ENCODE data around the gene RPP14.

RPP14 gene

GRCh38 chr3:58351920-58352319, 45.9 kb downstream of the RPP14 start:
- in situ Hi-C loops (cut with HindIII; ENCODE audit: low sequenced_read_pairs): no loop called here

GRCh38 chr3:58352626-58353025, 46.6 kb downstream of the RPP14 start:
- in situ Hi-C loops (cut with HindIII; ENCODE audit: low sequenced_read_pairs): no loop called here

- in situ Hi-C loops (cut with HindIII; ENCODE audit: low sequenced_read_pairs): no loop called here
These were observed 47.9 kb downstream of the RPP14 start for GRCh38 chr3:58353722-58354553.

GRCh38 chr3:58355179-58355578, 49.1 kb downstream of the RPP14 start:
- in situ Hi-C loops (cut with HindIII; ENCODE audit: low sequenced_read_pairs): no loop called here

GRCh38 chr3:58356054-58356453, 50.0 kb downstream of the RPP14 start:
- in situ Hi-C loops (cut with HindIII; ENCODE audit: low sequenced_read_pairs): no loop called here

DNA sequence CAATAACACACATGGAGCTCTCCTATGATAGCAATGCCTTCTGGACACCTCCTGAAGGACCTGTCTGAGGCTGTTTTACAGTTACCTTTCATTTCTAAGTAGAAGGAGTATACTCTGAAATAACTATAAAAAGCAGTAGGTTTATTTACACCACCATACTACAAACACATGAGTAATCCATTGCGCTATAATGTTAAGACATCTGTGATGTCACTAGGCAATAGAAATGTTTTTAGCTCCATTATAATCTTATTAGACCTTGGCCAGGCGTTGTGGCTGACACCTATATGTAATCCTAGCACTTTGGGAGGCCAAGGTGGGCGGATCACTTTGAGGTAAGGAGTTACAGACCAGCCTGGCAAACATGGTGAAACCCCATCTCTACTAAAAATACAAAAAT, 51.4 kb downstream of the RPP14 start:
- in situ Hi-C loops (cut with HindIII; ENCODE audit: low sequenced_read_pairs): no loop called here

GRCh38 chr3:58358092-58358491, 52.0 kb downstream of the RPP14 start:
- in situ Hi-C loops (cut with HindIII; ENCODE audit: low sequenced_read_pairs): no loop called here

DNA sequence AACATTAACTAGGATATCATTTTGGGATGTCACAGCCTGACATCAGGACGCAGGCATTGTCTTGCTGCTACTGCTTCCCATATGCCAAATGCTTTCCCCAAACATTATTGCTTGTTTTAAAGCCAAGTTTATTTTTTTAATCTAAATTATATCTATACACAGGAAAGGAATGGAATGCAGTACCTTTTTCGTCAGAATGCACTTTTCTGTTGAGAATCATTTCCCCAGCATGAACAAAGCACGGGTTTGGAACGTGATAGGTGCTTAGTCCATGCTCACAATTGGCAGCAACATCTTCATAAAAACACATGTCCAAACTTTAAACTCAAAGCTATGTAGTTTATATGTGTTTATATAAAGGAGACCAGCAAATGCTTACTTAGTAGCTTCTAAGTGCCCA, 52.8 kb downstream of the RPP14 start:
- in situ Hi-C loops (cut with HindIII; ENCODE audit: low sequenced_read_pairs): no loop called here

DNA sequence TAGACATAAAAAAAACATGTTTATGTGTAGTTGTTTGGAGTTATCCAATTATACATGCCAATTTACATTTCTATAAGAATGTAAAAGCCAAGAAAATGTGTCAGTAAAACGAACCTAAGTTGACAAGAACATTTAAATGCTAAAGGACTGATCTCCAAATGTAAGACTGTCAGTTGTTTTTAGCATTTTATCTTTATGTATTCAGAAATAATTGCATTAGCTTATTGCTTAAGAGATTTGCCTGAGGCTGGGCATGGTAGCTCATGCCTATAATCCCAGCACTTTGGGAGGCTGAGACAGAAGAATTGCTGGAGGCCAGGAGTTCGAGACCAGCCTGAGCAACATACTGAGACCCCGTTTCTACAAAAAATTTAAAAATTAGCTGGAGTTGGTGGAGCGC, 53.6 kb downstream of the RPP14 start:
- in situ Hi-C loops (cut with HindIII; ENCODE audit: low sequenced_read_pairs): no loop called here

GRCh38 chr3:58361866-58362265, 55.8 kb downstream of the RPP14 start:
- in situ Hi-C loops (cut with HindIII; ENCODE audit: low sequenced_read_pairs): no loop called here

DNA sequence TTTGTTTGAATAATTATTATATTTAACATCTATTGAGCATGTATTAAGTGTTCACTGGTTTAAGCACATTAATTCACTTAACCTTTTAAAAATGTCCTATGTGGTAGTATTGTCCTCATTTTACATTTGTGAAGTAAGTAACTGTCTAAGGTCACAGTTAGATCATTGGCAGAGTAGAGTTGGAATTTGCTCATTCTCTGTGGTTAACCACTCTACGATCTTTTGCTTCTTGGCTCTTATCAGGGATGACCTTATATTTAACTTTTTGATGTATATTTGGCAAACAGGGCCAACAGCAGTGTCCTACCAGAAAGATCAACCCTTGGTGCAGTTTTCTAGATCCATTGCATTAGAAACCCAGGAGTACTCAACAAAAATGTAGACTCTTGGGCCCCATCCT, 60.7 kb downstream of the RPP14 start:
- in situ Hi-C loops (cut with HindIII; ENCODE audit: low sequenced_read_pairs): no loop called here

- in situ Hi-C loops (cut with HindIII; ENCODE audit: low sequenced_read_pairs): no loop called here
These were observed 63.0 kb downstream of the RPP14 start for GRCh38 chr3:58369038-58369437.
